G401 (cell line): Measurements from ENCODE around the gene LRCH1. TPM values are rescaled to one million over a fixed set of nuclear protein-coding genes. Genes with fewer than 3 reads are reported as not detected.

ENCODE experiments used
- DNase-seq: peaks from one replicate; pipeline ENCODE4 v3.0.0-alpha.2; 2015; ENCODE audit warnings: low spot score
- in situ Hi-C: cut with HindIII; loops from 2 replicates; pipeline ENCODE4 v1.10.0; 2016; ENCODE audit warnings: low sequenced_read_pairs, mixed read lengths
- total RNA-seq: library from RNA; depleted of rRNA; stranded (reverse); fragments of >200 nt; shearing (Covaris generic); gene quantifications from 2 replicates; pipeline ENCODE4 v1.2.3, GENCODE V29; 2014

The LRCH1 gene
- total RNA-seq, 1 experiment from 2014 or later: 0.85 TPM

DNA sequence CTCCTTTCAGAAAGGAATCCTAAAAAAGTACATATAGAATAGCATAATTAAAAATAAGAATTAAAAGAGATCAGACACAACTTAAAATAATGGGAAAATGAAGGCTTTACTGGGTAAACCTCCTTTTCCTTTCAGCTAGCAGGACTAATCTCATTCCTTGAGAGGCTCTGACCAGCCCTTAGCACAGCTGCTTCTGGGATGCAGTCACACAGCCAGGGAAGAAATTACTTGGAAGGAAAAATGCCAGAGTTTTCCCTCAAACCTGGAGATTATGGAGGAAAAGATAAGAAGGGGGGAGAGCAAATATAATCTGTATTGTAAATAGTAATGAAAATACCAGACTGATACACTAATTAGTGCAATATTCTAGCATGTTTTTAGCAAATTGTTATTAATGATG is 91.8 kb downstream of the LRCH1 start:
- in situ Hi-C loops: no loop called here
- DNase-seq: no peak

DNA sequence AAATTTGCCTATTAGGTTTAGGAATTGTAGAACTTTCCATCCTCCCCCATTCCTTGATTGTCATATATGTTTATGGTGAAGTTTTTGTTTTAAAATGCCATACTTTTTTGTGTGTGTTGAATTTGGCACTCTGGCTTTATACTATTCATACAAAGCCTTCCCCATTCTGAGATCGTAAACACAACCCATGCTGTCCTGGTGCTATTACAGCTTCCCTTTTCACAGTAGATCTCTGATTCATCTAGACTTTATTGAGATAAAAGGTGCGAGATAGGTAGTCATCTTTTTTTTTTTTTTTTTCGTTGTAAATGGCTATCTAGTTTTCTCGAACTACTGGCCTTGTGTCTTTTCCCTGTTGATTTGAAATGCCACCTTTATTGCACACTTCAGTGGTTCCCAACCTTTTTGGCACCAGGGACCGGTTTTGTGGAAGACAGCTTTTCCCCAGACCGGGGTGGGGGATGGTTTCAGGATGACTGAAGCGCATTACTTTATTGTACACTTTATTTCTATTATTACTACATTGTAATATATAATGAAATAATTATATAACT is 94.6 kb downstream of the LRCH1 start:
- in situ Hi-C loops: no loop called here
- DNase-seq: peak; percentile 72

- in situ Hi-C loops: no loop called here
- DNase-seq: peak; percentile 74
These were observed 95.2 kb downstream of the LRCH1 start for GRCh38 chr13:46648166-46648607.

DNA sequence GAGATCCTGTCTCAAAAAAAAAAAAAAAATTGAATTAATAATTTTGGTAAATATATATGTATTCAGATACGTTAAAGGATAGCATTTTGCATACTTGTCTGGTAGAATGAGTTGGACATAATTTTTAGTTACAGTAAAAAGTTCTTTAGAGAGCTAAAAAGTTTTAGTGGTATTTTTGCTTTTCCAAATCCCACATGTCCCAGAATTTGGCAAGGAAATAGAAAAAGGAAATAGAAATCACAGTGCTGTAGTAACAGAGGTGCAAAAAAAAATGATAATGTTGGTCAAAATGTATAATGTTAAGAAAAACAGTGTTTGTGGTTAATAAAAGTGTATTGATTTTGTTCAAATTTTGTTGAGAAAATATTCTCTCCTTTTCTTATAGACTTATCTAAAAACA is 96.8 kb downstream of the LRCH1 start:
- in situ Hi-C loops: no loop called here
- DNase-seq: no peak

- in situ Hi-C loops: no loop called here
- no peak for DNase-seq
These were observed 102.0 kb downstream of the LRCH1 start for GRCh38 chr13:46654951-46655350.

DNA sequence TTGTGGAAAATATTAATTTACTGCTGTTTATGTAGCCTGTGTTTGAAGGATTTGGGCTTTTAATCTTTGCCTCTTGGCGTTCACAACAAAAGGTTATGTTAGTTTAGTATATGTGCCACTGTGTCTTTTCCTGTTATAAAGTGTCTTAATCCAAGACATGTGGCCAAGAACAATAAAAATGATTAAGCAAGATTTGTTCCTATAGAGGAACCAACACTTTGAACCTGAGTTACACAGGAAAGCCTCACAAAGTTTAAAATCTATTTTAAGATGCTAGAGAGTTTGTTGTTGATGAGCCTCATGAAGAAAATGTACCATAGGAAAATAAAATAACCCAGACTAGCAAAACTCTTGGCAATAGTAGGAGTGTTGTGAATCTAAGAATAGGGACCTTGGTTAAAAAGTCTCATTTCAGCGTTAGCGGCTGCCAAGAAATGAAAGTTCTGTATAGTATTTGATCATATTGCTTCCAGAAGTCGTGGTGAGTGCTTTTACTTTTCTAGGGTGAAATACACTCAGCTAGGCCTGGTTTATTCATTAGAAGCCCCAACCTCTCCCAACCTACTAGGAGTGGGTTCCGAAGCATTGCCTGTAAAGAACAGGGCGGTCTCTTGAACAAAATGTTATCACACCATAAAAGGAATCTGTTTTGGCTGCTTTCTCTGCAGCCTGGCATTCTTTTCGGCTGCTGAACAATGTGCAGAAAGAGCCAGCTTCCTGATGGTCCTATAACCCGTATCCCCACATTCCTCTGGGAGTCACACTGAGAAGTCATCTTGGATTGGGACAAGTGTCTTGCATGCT is 102.6 kb downstream of the LRCH1 start:
- peak; percentile 93 for DNase-seq
- in situ Hi-C loops: no loop called here

DNA sequence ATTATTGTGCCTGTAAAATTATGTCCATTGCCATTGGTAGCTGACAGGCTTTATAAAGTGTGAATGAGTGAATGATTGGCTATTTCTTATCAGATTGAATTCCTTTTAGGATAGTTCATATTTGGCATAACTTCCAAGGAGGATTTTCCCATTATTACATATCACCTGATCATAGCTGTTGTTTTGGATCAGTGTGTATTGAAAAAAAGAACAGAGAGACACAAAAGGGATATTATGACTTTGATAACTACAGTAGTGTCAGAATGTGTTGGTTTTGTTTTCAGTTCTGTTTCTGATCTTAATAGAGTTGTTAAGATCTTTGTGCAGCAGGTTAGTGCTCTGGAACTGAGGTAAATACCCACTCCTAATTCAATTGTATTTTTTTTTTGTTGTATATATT is 103.8 kb downstream of the LRCH1 start:
- in situ Hi-C loops: no loop called here
- no peak for DNase-seq

- DNase-seq: no peak
- in situ Hi-C loops: no loop called here
These were observed 106.6 kb downstream of the LRCH1 start for GRCh38 chr13:46659413-46660065.

GRCh38 chr13:46660416-46660815 is 107.4 kb downstream of the LRCH1 start:
- DNase-seq: no peak
- in situ Hi-C loops: no loop called here

DNA sequence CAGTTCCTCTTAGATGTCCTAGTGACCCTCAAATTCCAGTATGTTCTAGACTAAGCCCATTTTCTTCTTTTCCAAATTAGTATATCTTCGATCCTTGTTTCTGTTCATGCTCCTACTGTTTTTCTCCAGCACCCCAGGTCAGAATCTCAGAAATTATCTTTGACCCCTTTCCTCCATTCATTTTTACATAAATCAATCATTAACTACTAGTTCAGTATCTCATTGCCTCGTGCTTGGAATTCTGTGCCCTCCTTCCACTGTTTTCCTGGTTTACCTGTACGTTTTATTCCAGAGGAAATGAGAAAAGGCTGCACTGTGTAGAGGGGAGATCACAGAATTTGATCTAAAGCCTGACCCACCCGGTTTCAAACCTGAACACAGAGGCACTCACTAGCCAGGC is 107.9 kb downstream of the LRCH1 start:
- no peak for DNase-seq
- in situ Hi-C loops: no loop called here

GRCh38 chr13:46662690-46663089 is 109.7 kb downstream of the LRCH1 start:
- in situ Hi-C loops: no loop called here
- DNase-seq: no peak

GRCh38 chr13:46663206-46664037 is 110.5 kb downstream of the LRCH1 start:
- in situ Hi-C loops: no loop called here
- DNase-seq: no peak

DNA sequence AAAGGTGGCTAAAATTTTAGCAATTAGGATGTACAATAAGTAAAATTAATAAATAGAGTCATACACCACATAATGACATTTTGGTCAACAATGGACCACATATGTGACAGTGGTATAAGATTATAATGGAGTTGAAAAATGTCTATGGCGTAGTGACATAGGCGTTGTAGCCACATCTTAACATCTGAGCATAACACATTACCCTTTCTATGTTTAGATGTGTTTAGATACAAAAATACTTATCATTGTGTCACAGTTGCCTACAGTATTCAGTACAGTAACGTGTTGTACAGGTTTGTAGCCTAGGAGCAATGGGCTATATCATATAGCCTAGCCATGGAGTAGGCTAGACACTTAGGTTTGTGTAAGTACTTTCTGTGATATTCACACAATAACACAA is 111.2 kb downstream of the LRCH1 start:
- in situ Hi-C loops: no loop called here
- DNase-seq: no peak

DNA sequence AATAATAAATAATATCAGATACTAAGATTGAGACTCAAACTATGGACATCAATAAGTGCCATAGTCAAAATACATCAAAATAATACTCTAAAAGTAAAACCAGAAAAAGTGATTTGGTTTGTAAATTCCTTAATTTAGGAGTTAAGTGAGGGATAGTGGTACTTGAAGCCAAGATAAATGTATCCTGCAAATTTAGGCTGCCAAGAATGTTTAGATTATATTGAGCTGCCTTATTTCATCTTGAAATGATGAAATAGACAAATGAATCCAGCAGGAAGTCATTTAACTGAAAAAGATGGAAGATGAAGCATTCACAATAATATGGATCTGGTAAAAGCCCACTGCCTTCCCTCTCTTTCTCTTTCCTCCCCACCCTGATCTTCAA is 112.3 kb downstream of the LRCH1 start:
- no peak for DNase-seq
- in situ Hi-C loops: no loop called here

GRCh38 chr13:46665633-46666482 is 112.9 kb downstream of the LRCH1 start:
- in situ Hi-C loops: no loop called here
- DNase-seq: peak; percentile 48

DNA sequence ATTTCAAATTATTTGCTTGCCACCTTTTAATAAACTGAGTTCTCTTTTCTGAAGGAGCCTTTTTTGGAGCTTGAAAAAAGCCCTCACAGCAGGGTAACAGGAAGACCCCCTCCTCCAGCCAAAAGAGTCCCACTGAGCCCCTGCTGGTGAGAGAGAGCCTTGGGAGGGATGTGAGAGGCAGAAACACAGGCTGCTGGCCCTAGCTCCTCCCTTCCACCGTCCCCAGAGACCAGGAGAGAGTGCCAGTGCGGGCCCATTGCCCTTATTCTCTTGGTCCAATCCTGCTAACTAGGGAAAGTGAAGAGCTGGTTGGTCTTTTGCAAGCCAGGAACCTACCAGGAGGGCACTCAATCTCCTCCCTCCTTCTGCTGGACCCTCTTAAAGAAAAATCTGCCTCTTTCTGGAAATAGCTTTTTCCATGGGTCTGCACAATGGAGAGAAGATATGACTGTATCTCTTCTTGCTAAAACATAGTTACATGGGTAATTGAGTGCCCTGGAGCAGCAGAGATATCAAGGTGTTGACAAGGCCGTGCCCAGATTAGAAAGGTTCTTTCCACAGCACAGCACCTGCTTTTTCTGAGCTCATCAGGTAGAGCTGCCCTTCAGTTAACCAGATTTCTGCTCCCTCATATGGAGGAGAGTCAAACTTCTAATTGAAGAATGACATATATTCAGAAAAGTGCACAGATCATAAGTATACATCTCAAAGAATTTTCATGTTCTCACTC is 113.9 kb downstream of the LRCH1 start:
- in situ Hi-C loops: no loop called here
- DNase-seq: peak; percentile 55

- in situ Hi-C loops: no loop called here
- no peak for DNase-seq
These were observed 114.8 kb downstream of the LRCH1 start for GRCh38 chr13:46667687-46668281.

DNA sequence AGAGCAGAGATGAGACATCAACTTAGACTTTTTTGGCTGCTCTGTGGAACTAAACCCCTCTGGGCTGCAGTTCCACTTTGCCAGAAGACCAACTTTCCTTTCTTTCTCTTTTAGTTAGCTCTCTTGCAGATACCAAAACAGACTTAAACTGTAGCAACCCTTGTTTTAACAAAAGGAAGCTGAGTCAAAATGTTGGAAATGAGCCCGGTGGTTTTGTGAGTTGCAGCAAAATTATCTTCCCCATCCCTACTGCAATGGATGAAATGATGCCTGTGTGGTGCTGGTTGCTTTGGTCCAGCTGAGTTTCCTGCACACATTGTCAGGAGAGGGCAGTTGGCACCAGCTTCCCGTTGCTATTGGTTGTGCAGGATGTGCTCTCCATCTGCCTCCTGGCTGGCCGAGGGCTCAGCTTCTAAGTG is 115.3 kb downstream of the LRCH1 start:
- peak; percentile 93 for DNase-seq
- in situ Hi-C loops: no loop called here
